ENCODE data around the gene SELENOO.

SELENOO gene

GRCh38 chr22:50236731-50237409, 36.1 kb downstream of the SELENOO start:
- no peak for DNase-seq (ENCODE audit: low spot score)

GRCh38 chr22:50238755-50239154, 37.9 kb downstream of the SELENOO start:
- DNase-seq (ENCODE audit: low spot score), result no peak

- DNase-seq (ENCODE audit: low spot score), result no peak
Measured at GRCh38 chr22:50242406-50242949, 41.7 kb downstream of the SELENOO start.

- DNase-seq (ENCODE audit: low spot score), result no peak
Measured at GRCh38 chr22:50243685-50244419, 43.0 kb downstream of the SELENOO start.

- peak; percentile 92 for DNase-seq (ENCODE audit: low spot score)
Measured at GRCh38 chr22:50244420-50245213, 43.8 kb downstream of the SELENOO start, which contains the start of gene TUBGCP6. TSS of gene TUBGCP6 (minus strand) at chr22:50245023. CDS start at chr22:50244459, 564 bp downstream.

GRCh38 chr22:50245214-50246072, 44.6 kb downstream of the SELENOO start:
- DNase-seq (ENCODE audit: low spot score), result no peak

- no peak for DNase-seq (ENCODE audit: low spot score)
Measured at GRCh38 chr22:50246242-50247175, 45.7 kb downstream of the SELENOO start.

GRCh38 chr22:50247748-50248147, 46.9 kb downstream of the SELENOO start:
- DNase-seq (ENCODE audit: low spot score), result no peak

GRCh38 chr22:50248196-50249081, 47.6 kb downstream of the SELENOO start:
- no peak for DNase-seq (ENCODE audit: low spot score)

- DNase-seq (ENCODE audit: low spot score), result no peak
Measured at GRCh38 chr22:50249341-50250248, 48.8 kb downstream of the SELENOO start.

GRCh38 chr22:50250249-50250554, 49.4 kb downstream of the SELENOO start:
- no peak for DNase-seq (ENCODE audit: low spot score)

GRCh38 chr22:50250555-50251476, 50.0 kb downstream of the SELENOO start, which contains the start of gene HDAC10:
TSS of gene HDAC10 (minus strand) at chr22:50251265. CDS start at chr22:50251032, 233 bp downstream.
- DNase-seq (ENCODE audit: low spot score), result no peak

- DNase-seq (ENCODE audit: low spot score), result no peak
Measured at GRCh38 chr22:50251477-50252081, 50.8 kb downstream of the SELENOO start.

- DNase-seq (ENCODE audit: low spot score), result no peak
Measured at GRCh38 chr22:50252082-50253045, 51.6 kb downstream of the SELENOO start.

Data from pons (tissue), 1 donor.